ENCODE data around the gene SMAD3.

The SMAD3 gene

DNA sequence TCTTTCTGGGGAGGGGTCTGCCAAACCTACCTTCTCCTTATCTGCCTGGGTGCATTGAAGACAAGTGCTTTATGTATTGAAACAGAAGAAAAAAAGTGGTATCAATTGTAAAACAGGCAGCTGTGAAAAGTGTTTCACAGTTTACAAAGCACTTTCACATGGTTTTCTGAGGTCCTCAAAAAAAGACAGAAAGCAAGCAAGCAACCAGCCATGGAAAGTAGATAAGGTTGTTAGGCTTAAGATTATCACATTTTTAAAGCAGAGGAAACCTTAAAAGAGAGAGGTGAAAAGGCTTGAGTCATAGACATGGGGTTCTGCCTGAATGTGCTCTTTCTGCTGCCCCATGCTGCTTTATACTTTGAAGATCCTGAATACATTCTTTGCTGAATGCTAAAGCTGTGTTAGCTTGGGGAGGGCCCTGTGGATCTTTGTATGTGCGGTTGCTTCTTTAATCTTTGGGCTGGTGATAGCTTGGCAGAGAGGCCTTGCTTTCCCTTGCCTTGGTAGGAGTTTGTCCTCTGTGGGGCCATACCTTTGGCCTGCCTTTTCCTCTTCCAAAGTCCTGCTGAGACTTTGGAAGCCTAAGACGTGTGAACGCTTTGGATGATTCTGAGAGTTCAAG lies 2.6 kb downstream of the SMAD3 start:
- in situ Hi-C loops (cut with MboI; ENCODE audit: low pct_unique_long_range_greater_than_20kb, low sequenced_read_pairs, unreplicated experiment): no loop called here
- DNase-seq (ENCODE audit: low spot score): peak; percentile 42
- TF ChIP-seq, protein P1, sequence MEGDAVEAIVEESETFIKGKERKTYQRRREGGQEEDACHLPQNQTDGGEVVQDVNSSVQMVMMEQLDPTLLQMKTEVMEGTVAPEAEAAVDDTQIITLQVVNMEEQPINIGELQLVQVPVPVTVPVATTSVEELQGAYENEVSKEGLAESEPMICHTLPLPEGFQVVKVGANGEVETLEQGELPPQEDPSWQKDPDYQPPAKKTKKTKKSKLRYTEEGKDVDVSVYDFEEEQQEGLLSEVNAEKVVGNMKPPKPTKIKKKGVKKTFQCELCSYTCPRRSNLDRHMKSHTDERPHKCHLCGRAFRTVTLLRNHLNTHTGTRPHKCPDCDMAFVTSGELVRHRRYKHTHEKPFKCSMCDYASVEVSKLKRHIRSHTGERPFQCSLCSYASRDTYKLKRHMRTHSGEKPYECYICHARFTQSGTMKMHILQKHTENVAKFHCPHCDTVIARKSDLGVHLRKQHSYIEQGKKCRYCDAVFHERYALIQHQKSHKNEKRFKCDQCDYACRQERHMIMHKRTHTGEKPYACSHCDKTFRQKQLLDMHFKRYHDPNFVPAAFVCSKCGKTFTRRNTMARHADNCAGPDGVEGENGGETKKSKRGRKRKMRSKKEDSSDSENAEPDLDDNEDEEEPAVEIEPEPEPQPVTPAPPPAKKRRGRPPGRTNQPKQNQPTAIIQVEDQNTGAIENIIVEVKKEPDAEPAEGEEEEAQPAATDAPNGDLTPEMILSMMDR (IDR thresholded peaks at IDR 0.05; ENCODE audit: extremely low read depth, insufficient read depth, missing control alignments): no peak

DNA sequence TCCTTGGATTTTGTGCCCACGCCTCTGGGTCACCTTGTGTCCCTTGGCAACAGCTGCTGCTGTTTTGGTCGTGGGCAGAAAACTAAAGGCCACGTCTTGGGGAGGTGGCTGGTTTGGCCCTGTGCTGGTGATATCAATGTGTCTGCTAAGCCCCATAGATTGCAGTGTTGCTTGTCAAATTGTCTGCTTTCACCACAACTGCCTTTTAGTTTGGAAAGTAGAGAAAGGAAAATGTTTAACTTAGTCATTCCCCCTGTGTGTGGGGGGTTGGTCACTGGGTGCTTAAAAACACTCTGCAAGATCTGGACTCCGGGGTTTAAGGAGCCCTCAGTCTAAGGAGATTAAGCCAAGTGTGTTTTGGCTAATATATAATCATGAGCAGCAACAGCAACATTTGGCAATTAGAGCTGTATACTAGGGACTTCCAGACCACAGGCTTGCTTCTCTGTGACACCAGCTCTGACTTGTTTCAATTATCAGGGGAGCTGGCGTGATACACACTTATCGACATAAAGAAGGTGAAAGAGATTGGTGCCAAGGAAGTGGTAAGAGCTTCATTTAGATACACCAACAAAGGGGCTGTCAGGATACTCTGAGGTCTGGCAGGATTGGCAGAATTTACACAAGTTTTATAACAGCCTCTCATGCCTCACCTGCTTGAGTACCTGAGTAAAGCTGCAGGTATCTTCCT lies 3.5 kb downstream of the SMAD3 start:
- DNase-seq (ENCODE audit: low spot score): no peak
- TF ChIP-seq, protein P1 (IDR thresholded peaks at IDR 0.05; ENCODE audit: extremely low read depth, insufficient read depth, missing control alignments): no peak
- in situ Hi-C loops (cut with MboI; ENCODE audit: low pct_unique_long_range_greater_than_20kb, low sequenced_read_pairs, unreplicated experiment): no loop called here

DNA sequence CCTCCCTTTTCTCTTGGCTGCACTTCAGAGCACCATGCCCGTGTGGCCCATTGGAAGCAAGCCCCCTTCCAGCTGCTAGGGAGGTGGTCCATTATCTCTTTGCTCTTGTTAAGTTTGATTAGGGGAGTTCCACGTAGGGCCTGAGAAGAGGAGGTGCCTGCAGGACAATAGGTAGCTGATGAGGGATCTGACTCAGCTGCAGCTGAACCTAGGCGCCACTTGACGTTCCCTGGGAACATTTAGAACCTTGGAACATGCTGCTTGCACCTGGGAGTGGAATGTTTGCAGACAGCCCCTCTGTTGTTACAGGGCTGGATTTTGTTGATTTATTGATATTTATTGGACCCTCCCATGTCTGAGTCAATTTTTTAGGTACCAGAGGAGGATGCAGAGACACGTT lies 4.7 kb downstream of the SMAD3 start:
- TF ChIP-seq, protein P1 (IDR thresholded peaks at IDR 0.05; ENCODE audit: extremely low read depth, insufficient read depth, missing control alignments): no peak
- in situ Hi-C loops (cut with MboI; ENCODE audit: low pct_unique_long_range_greater_than_20kb, low sequenced_read_pairs, unreplicated experiment): no loop called here
- DNase-seq (ENCODE audit: low spot score): no peak

DNA sequence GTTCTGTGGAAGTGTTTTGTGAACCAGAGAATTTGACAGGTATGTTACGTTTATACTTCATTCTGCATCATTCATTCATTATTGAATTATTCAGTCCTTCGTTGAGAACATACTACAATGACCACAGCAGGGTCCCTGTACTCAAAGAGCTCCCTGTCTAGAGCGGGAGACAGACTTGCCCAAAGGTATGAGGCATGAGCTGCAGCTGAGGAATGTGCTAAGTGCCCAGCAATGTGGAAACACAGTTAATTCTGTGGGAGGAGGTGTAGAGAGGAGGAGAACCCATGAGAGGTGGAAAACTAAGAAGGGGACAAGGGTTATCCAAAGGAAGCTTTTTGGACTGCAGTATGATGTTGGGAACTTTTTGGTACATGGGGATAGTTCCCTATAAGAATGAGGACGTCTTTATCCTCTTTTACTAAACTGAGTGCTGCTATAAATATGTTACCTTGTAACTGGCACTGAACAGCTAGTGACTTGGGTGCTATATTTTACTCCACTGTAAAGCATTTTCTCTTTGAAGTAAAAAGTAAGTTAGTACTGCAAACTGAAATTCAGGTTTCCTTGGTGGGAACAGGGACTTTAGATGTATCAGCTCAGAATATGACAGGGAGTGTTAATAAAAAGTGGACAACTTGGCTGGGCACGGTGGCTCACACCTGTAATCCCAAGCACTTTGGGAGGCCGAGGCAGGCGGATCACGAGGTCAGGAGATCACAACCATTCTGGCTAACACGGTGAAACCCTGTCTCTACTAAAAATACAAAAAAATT lies 5.7 kb downstream of the SMAD3 start:
- TF ChIP-seq, protein P1 (IDR thresholded peaks at IDR 0.05; ENCODE audit: extremely low read depth, insufficient read depth, missing control alignments): no peak
- in situ Hi-C loops (cut with MboI; ENCODE audit: low pct_unique_long_range_greater_than_20kb, low sequenced_read_pairs, unreplicated experiment): no loop called here
- no peak for DNase-seq (ENCODE audit: low spot score)

DNA sequence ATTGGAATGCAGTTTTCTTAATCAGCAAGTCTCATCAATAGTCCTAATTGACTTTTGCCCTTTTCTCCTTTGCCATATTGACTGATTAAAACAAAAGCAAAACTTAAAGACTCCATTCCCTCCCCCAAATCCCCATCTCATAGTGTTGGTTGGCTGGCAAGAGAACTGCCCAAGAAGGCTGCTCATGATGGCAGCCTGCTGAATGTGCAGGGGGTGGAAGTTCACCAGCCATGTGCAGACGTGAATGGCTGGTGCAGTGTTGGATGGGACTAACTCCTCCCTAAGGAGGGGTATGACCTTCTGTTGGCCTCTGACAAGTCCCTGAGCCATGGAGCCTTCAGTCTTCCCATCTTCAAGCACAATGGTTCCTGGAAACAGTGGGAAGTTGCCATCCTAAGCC lies 7.0 kb downstream of the SMAD3 start:
- no peak for DNase-seq (ENCODE audit: low spot score)
- TF ChIP-seq, protein P1 (IDR thresholded peaks at IDR 0.05; ENCODE audit: extremely low read depth, insufficient read depth, missing control alignments): no peak
- in situ Hi-C loops (cut with MboI; ENCODE audit: low pct_unique_long_range_greater_than_20kb, low sequenced_read_pairs, unreplicated experiment): no loop called here

DNA sequence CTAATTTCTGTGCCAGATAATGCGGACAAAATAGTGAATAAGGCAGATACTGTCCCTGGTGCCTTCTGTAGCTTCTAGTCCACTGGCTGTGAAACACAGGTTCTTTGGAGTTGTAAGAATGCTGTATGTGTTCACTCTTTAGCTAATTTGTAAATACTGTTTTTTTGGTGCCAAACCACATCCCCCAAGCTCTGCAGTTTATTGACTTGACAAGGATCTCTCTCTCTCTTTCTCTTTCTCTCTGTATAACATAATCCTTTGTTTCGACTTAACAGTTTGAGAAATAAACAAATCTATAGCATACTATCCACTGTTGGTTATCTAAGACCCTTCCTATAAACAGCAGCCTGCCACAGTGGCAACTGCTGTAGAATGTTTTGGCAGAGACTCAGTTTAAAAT lies 7.6 kb downstream of the SMAD3 start:
- TF ChIP-seq, protein P1 (IDR thresholded peaks at IDR 0.05; ENCODE audit: extremely low read depth, insufficient read depth, missing control alignments): no peak
- in situ Hi-C loops (cut with MboI; ENCODE audit: low pct_unique_long_range_greater_than_20kb, low sequenced_read_pairs, unreplicated experiment): no loop called here
- DNase-seq (ENCODE audit: low spot score): no peak
